Measurements from ENCODE around the gene SORBS1.

DNA sequence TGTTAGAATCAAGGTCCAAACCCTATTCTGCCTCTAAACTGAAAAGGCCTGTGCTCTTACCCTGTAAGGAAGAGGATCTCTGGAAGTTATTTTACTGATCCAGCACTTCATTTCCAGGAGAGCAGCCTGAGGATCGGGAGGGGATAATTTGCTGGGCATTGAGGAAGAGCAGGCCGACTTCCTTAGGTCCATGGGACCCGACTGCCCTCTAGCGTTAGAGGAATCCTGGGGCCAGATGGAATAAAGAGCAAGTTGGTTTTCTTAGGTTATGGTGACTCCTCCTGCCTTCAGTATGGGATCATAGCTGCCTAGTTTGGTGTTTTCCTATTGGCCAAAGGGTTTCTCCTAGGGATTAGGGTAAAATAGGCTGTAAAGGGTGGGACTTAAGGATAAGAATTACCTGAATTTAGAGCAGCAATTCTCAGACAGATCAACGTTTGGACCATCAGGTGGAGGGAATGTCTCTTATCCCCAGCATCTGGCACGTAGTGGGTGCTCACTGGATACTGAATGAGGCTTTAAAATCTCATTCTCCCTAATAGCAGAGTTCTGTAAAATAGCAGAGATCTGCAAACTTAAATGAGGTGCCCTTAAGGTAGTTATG lies 40.0 kb upstream of the SORBS1 start:
- TF ChIP-seq CTCF (IDR thresholded peaks at IDR 0.05; ENCODE audit: poor library complexity) (peak; percentile 99), EZH2 (IDR thresholded peaks at IDR 0.05; ENCODE audit: borderline replicate concordance) (no peak)

All from hepatocyte (in vitro differentiated cells).